Activated CD8-positive, alpha-beta T cell treated with anti-CD3 and anti-CD28 coated beads for 36 hours (primary cell): ENCODE measurements around the gene GEMIN7. TPM values are rescaled to one million over a fixed set of nuclear protein-coding genes. Genes with fewer than 3 reads are reported as not detected.
A peak's percentile ranks its signal among the peaks of the same experiment; 100 is the strongest.

Experiments
- ATAC-seq: fragments of 200-7000 bp; cut with Tn5 transposase; one replicate; pipeline ENCODE4 v1.10.0; 2021; ENCODE audit warnings: mild to moderate bottlenecking, moderate library complexity
- CTCF ChIA-PET: fragments of 350-600 bp; sonication (Branson Sonifier 250); formaldehyde crosslinking; loops from one replicate; lab custom pipeline; 2021; ENCODE audit warnings: antibody characterized with exemption; lab: Charles Lee
- POLR2A ChIA-PET: fragments of 350-600 bp; sonication (Branson Sonifier 250); formaldehyde crosslinking; loops from one replicate; lab custom pipeline; 2021; ENCODE audit warnings: antibody characterized with exemption; lab: Charles Lee
- DNase-seq: peaks from one replicate; pipeline ENCODE4 v3.0.0-alpha.2; 2020
- H3K27ac Mint-ChIP-seq: one replicate; pipeline ENCODE4 v1.8.0; 2021; ENCODE audit warnings: mild to moderate bottlenecking, mixed read lengths
- H3K27me3 Mint-ChIP-seq: one replicate; pipeline ENCODE4 v1.8.0; 2021; ENCODE audit warnings: mixed read lengths
- H3K36me3 Mint-ChIP-seq: one replicate; pipeline ENCODE4 v1.8.0; 2021; ENCODE audit warnings: low read depth, mixed read lengths
- H3K4me1 Mint-ChIP-seq: one replicate; pipeline ENCODE4 v1.8.0; 2021; ENCODE audit warnings: low read depth, mixed read lengths
- H3K4me3 Mint-ChIP-seq: one replicate; pipeline ENCODE4 v1.8.0; 2021; ENCODE audit warnings: mild to moderate bottlenecking, moderate library complexity, mixed read lengths
- H3K9me3 Mint-ChIP-seq: one replicate; pipeline ENCODE4 v1.8.0; 2021; ENCODE audit warnings: mixed read lengths
- intact Hi-C: fragments of 100-400 bp; cut with micrococcal nuclease; formaldehyde crosslinking; loops from one replicate; pipeline ENCODE4 v1.10.0; 2022
- total RNA-seq, 2 experiments: library from RNA; stranded (reverse); gene quantifications; one replicate each; pipeline ENCODE4 v1.2.3, GENCODE V29; 2021
- TF ChIP-seq, protein P1 (sequence below): fragments of 200-600 bp; IDR thresholded peaks from one replicate; pipeline ENCODE4 v1.8.0; 2022; ENCODE audit warnings: antibody characterized with exemption, mild to moderate bottlenecking

Gene GEMIN7, protein sequence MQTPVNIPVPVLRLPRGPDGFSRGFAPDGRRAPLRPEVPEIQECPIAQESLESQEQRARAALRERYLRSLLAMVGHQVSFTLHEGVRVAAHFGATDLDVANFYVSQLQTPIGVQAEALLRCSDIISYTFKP
- total RNA-seq, result 10 to 100 TPM; 44.1 to 46.8 TPM

DNA sequence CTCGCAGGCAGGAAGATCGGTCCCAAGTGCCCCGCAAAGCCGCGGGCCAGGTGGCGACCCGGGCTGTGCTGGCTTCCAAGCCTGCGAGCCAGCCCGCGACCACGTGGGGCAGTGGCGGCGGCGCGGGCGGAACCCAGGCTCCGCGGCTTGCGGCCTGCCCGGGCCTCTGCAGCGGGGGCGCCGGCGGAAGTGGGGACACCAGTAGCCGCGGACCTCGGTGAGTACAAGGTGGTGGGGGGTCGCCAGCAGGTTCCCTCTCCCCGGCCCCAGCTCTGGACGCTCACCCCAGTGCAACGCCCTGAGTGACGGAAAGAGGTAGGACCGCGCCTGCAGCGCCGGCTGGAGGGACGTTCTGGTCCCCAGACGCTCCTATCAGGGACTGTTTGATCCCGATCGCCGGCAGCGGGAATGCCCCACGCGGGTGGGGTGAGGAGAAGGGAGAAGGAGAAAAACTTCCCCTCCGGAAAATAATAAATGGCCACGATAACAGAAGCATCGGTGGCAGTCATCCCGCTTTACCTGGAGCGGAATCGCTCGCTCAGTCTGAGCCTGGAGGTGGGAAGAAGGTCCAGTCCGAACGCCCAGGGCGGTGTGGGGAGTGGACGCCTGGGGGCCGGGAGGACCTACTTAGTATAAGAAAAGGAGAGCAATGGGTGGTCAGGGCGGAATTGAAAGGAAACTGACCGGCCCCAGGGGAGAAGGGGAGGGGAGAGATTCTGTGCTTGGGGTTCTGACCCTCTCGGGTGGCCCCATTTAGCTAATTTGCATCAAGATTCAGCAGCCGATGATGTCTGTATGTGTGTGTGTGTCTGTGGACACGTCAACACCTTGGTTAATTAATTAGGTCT, at the start of gene GEMIN7:
Gene GEMIN7 (plus strand): TSS at position 198 of the 848 bp plus-strand sequence. CDS start 10,855 bp downstream, outside the sequence.
- Mint-ChIP-seq H3K36me3 (peaks cover 32% of the 10 kb centered on the region), H3K9me3 (no peaks in the 10 kb centered on the region), H3K27ac (peak within 1 kb of the TSS; percentile 91), H3K4me3 (peak within 1 kb of the TSS; percentile 98), H3K27me3 (no peaks in the 10 kb centered on the region), H3K4me1 (peaks cover 40% of the 10 kb centered on the region)
- ATAC-seq, result peak; percentile 68
- DNase-seq, result peak; percentile 84
- intact Hi-C loops, result no loop called here
- TF ChIP-seq, protein P1, sequence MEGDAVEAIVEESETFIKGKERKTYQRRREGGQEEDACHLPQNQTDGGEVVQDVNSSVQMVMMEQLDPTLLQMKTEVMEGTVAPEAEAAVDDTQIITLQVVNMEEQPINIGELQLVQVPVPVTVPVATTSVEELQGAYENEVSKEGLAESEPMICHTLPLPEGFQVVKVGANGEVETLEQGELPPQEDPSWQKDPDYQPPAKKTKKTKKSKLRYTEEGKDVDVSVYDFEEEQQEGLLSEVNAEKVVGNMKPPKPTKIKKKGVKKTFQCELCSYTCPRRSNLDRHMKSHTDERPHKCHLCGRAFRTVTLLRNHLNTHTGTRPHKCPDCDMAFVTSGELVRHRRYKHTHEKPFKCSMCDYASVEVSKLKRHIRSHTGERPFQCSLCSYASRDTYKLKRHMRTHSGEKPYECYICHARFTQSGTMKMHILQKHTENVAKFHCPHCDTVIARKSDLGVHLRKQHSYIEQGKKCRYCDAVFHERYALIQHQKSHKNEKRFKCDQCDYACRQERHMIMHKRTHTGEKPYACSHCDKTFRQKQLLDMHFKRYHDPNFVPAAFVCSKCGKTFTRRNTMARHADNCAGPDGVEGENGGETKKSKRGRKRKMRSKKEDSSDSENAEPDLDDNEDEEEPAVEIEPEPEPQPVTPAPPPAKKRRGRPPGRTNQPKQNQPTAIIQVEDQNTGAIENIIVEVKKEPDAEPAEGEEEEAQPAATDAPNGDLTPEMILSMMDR, result no peak
- CTCF ChIA-PET, result interaction anchor here (0.8 to 3.0 kb wide), 8 partner anchors 8 to 399 kb away, joined by 3 to 14 read pairs (median 5); partner anchors contain the start of genes BLOC1S3 and TRAPPC6A
- POLR2A ChIA-PET, result interaction anchor here (0.7 to 2.9 kb wide), 11 partner anchors 8 to 99 kb away, joined by 3 to 18 read pairs (median 4); partner anchors contain the start of genes BLOC1S3, CLASRP, PPP1R37 and TRAPPC6A

DNA sequence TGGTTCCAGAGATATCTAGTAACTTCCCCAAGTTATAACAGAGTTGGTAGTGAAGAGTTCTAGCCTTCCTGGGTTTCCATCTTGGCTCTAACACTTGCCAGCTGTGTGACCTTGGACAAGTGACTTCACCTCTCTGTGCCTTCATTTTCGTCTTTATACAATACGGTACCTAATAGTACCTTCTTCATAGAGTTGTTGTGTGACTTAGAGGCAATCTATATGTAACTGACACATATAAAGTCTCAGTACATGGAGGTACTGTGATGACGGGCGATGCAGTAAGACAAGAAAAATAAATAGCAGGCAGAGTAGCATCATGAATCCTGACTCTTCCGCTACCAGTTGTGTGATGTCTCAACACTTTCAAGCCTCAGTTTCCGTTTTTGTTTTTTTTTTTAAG, 48.2 kb upstream of the GEMIN7 start:
- intact Hi-C loops, result no loop called here
- CTCF ChIA-PET, result no interaction called here
- TF ChIP-seq, protein P1, result no peak
- POLR2A ChIA-PET, result interaction anchor here (0.6 to 1.1 kb wide), 2 partner anchors 9 to 28 kb away, joined by 3 read pairs; no protein-coding TSS in a partner anchor
- Mint-ChIP-seq H3K27me3 (no peaks in the 10 kb centered on the region), H3K4me3 (no peak overlapping the region), H3K27ac (no peak overlapping the region), H3K9me3 (no peaks in the 10 kb centered on the region), H3K36me3 (peaks cover 51% of the 10 kb centered on the region), H3K4me1 (no peaks in the 10 kb centered on the region)
- no peak for ATAC-seq
- DNase-seq, result no peak

DNA sequence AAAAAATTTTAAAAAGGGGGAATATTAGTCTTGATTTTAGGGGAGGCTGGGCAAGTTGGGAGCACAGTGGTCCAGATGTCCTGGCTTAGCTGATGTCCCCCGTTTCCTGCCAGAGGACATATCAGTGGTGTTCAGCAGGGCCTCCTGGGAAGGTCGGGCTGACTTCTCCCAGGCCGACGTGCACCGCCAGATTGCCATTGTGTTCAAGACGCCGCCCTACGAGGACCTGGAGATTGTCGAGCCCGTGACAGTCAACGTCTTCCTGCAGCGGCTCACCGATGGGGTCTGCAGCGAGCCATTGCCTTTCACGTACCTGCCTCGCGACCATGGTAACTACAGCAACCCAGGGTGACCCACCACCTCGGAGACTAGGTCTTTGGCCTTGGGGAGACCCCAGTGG, 46.6 kb upstream of the GEMIN7 start:
- Mint-ChIP-seq H3K27me3 (no peaks in the 10 kb centered on the region), H3K4me1 (no peaks in the 10 kb centered on the region), H3K27ac (no peak overlapping the region), H3K36me3 (peaks cover 47% of the 10 kb centered on the region), H3K9me3 (no peaks in the 10 kb centered on the region), H3K4me3 (no peak overlapping the region)
- ATAC-seq (no peak), DNase-seq (no peak)
- intact Hi-C loops, result no loop called here
- ChIA-PET POLR2A (interaction anchor here (1.0 kb wide), 1 partner anchor 13 kb away, joined by 3 read pairs; no protein-coding TSS in a partner anchor), CTCF (interaction anchor here (1.6 kb wide), 1 partner anchor 27 kb away, joined by 6 read pairs; no protein-coding TSS in a partner anchor)
- TF ChIP-seq, protein P1, result no peak

DNA sequence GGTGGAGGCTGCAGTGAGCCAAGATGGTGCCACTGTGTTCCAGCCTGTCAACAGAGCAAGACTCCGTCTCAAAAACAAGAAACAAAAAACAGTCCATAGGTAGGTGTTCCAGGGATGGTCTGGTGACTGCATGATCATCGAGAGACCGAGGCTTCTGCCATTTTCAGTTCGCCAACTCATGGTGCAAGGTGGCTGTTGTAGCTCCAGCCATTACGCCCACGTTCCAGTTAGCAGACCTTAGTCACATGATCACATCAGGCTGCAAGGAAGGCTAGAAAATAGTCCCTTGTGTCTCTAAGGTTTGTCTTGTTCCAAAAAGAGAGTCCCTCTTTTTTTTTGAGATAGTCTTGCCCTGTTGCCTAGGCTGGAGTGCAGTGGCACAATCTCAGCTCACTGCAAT, 43.3 kb upstream of the GEMIN7 start:
- H3K27ac Mint-ChIP-seq, result no peak overlapping the region
- intact Hi-C loops, result no loop called here
- H3K4me3 Mint-ChIP-seq, result no peak overlapping the region
- DNase-seq (no peak), ATAC-seq (no peak)
- H3K27me3 Mint-ChIP-seq, result no peaks in the 10 kb centered on the region
- CTCF ChIA-PET, result interaction anchor here (2.3 kb wide), 1 partner anchor 24 kb away, joined by 6 read pairs; no protein-coding TSS in a partner anchor
- peaks cover 51% of the 10 kb centered on the region for H3K36me3 Mint-ChIP-seq
- POLR2A ChIA-PET, result no interaction called here
- peaks cover 16% of the 10 kb centered on the region for H3K4me1 Mint-ChIP-seq
- no peaks in the 10 kb centered on the region for H3K9me3 Mint-ChIP-seq
- TF ChIP-seq, protein P1, result no peak
